Cardiac muscle cell (in vitro differentiated cells and primary cell): ENCODE data around the gene SHC3. TPM values are rescaled to one million over a fixed set of nuclear protein-coding genes. Genes with fewer than 3 reads are reported as not detected.
A peak's percentile ranks its signal among the peaks of the same experiment; 100 is the strongest.

Experiments
- DNase-seq, 2 donors: peaks; one replicate each; pipeline versions ENCODE4 v3.0.0 to v3.0.0-alpha.2; 2010 to 2017; ENCODE audit warnings: low read depth in 1 of 2, low spot score in 1 of 2
- H3K27ac ChIP-seq: fragments of 200-600 bp; sonication (generic); 2 replicates; pipeline ENCODE4 v1.5.1; 2016
- H3K27me3 ChIP-seq: fragments of 200-600 bp; sonication (generic); 2 replicates; pipeline ENCODE4 v1.6.0; 2016; ENCODE audit warnings: control low read depth
- H3K36me3 ChIP-seq: fragments of 200-600 bp; sonication (generic); 2 replicates; pipeline ENCODE4 v1.5.1; 2016; ENCODE audit warnings: control low read depth
- H3K4me1 ChIP-seq: fragments of 200-600 bp; sonication (generic); 2 replicates; pipeline ENCODE4 v1.8.1; 2017; ENCODE audit warnings: low read depth, mild to moderate bottlenecking, mixed run types
- H3K4me3 ChIP-seq: fragments of 200-600 bp; sonication (generic); 2 replicates; pipeline ENCODE4 v1.5.1; 2016; ENCODE audit warnings: mild to moderate bottlenecking
- H3K9me3 ChIP-seq: fragments of 200-600 bp; sonication (generic); 2 replicates; pipeline ENCODE4 v1.5.1; 2017; ENCODE audit warnings: low read depth, mild to moderate bottlenecking, control low read depth
- polyA plus RNA-seq: library from polyadenylated mRNA; unstranded; fragments of >200 nt; fragmentation: Nextera tagmentation; extraction: Ambion mirVana; gene quantifications from 2 replicates; pipeline ENCODE4 v1.2.1, GENCODE V29; 2016
- total RNA-seq: library from RNA; depleted of rRNA; stranded (reverse); fragments of >200 nt; gene quantifications from 2 replicates; pipeline ENCODE4 v1.2.3, GENCODE V29; 2016
- TF ChIP-seq, protein P1 (sequence below): IDR thresholded peaks from 2 replicates; pipeline ENCODE4 v1.5.1; 2012; ENCODE audit warnings: low read depth, mild to moderate bottlenecking, low read length

SHC3 gene
- total and polyA plus RNA-seq, 2 experiments from 2014 or later: 0.27 to 0.34 TPM

DNA sequence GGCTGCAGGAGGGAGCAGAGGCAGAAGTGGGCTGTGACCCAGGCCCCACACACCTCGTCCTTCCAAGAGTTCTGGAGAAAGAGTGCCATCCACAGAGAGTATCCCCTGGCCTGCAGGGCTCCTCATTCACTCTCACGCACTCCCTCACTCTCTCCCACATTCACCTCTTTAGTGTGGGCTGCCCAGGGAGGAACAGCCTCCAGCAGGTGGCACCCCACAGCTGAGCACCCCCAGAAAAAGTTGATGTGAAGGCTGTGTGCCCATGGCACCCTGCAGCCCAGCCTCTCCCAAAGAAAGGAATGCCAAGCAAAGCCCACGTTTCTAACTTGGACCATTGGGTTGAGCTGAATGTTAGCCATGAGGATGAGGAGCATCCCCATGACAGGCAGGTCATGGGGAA is 4.5 kb upstream of the SHC3 start:
- H3K4me1 ChIP-seq: peaks cover 5% of the 10 kb centered on the region
- H3K9me3 ChIP-seq: no peaks in the 10 kb centered on the region
- TF ChIP-seq, protein P1, sequence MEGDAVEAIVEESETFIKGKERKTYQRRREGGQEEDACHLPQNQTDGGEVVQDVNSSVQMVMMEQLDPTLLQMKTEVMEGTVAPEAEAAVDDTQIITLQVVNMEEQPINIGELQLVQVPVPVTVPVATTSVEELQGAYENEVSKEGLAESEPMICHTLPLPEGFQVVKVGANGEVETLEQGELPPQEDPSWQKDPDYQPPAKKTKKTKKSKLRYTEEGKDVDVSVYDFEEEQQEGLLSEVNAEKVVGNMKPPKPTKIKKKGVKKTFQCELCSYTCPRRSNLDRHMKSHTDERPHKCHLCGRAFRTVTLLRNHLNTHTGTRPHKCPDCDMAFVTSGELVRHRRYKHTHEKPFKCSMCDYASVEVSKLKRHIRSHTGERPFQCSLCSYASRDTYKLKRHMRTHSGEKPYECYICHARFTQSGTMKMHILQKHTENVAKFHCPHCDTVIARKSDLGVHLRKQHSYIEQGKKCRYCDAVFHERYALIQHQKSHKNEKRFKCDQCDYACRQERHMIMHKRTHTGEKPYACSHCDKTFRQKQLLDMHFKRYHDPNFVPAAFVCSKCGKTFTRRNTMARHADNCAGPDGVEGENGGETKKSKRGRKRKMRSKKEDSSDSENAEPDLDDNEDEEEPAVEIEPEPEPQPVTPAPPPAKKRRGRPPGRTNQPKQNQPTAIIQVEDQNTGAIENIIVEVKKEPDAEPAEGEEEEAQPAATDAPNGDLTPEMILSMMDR: no peak
- no peak overlapping the region for H3K27ac ChIP-seq
- no peaks in the 10 kb centered on the region for H3K36me3 ChIP-seq
- no peak for DNase-seq
- peaks cover 23% of the 10 kb centered on the region for H3K27me3 ChIP-seq
- no peak overlapping the region for H3K4me3 ChIP-seq

DNA sequence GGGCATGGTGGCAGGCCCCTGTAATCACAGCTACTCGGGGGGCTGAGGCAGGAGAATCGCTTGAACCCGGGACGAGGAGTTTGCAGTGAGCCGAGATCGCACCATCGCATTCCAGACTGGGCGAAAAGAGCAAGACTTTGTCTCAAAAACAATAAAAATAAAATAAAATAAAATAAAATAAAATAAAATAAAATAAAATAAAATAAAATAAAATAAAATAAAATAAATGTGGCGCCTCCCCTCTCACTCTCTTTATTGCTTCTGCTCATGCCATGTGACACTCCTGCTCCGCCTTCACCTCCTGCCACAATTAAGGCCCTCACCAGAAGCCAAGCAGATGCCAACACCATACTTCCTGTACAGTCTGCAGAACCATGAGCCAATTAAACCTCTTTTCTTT is 3.8 kb upstream of the SHC3 start:
- TF ChIP-seq, protein P1: no peak
- H3K27ac ChIP-seq: no peak overlapping the region
- no peaks in the 10 kb centered on the region for H3K9me3 ChIP-seq
- H3K4me3 ChIP-seq: no peak overlapping the region
- no peak for DNase-seq
- H3K27me3 ChIP-seq: peaks cover 31% of the 10 kb centered on the region
- H3K36me3 ChIP-seq: no peaks in the 10 kb centered on the region
- H3K4me1 ChIP-seq: peaks cover 5% of the 10 kb centered on the region

DNA sequence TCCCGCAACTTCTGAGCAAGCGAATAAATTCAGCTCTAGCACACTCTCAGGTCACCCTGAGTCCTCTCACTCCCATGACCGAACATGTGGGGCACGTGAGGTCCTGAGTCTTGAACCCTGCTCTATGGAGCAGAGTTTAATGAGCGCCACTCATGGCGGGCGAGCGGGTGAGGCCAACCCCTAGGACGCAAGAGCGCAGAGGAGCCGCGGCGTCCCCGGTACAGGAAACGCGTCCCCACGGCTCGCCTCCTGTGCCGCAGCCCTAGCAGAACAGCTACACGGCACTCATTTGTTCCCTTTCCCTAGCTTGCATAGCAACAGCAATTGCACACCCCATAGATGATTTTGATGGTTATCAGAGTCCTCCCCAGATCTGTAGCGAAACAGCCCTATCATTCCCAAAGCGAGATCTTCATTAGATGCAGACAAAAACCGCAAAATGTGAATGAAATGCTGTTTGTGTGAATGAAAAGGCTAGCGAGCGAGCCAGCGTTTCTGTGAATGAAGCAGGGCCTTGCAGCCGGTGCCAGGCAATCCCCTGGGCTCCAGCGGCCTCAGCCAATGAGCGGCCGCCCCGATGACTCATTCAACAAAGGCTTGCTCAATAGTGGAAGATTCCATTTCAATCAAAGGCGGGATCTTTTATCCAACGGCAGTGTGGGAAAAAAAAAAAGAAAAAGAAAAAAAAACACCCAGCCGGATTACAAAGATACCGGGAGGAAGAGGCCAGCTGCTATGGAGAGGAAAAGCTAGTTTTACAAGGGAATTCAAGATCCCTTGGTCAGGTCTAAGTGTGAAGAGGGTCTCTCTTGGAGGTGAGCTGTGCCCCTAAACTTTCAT is 1.5 kb upstream of the SHC3 start:
- no peaks in the 10 kb centered on the region for H3K36me3 ChIP-seq
- H3K4me3 ChIP-seq: peak overlapping the region; percentile 20
- H3K27me3 ChIP-seq: peaks cover 53% of the 10 kb centered on the region
- H3K4me1 ChIP-seq: peaks cover 5% of the 10 kb centered on the region
- TF ChIP-seq, protein P1: no peak
- no peak overlapping the region for H3K27ac ChIP-seq
- H3K9me3 ChIP-seq: no peaks in the 10 kb centered on the region
- DNase-seq: peak; percentile 80 to 98

DNA sequence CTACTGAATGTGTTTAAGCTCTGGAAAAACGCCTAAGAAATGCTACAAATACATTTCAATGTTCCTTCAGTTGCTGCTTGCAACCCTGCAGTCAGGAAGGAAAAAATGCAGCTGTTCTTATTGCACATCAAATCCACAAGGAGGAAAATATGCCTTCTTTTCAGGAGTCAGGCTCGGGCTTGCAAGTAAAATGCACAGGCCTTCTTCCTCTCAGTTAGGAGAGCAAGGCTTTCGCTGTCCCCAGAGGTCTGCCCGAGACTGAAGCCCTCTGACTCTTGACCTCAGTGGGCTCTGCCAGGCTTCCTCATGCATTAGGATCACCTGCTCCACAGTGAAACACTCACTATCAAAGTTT is 899 bp upstream of the SHC3 start:
- Histone ChIP-seq H3K9me3 (no peaks in the 10 kb centered on the region), H3K4me3 (no peak overlapping the region), H3K36me3 (no peaks in the 10 kb centered on the region), H3K4me1 (peaks cover 5% of the 10 kb centered on the region), H3K27me3 (peaks cover 59% of the 10 kb centered on the region), H3K27ac (no peak overlapping the region)
- peak; percentile 4 to 72 for DNase-seq
- TF ChIP-seq, protein P1: no peak

DNA sequence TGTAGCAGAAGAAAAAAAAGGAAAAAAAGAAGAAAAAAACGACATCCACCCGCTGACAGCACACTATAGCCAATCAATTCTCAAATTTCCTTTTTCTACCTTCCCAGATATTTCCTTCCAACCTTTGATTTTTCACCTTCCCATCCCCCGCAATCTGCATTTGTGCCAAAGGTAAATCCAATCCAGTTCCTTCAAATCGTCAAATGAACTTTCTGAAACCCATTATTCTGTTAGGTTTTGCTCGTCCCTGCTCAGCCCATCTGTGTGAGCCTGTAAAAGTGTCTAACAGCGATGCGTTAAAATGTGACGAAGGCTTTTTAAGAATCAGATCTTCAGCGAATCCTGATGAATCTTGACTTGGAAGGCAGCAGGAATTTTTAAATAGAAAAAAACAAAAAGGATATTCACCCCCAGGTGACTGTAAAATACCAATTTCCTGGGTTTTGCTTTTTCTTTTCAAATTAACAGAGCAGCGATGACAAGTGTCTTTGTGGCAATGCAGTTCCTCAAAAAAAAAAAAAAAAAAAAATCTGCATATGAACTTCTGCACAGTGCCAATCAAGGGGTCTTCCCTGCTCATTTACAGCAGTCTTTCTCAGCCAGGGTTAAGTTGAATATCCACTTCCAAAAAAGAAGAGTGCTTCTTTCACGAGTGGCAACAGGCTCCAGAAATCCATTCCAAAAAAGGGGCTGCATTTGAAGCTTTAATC is 367 bp upstream of the SHC3 start:
- Histone ChIP-seq H3K4me3 (no peak overlapping the region), H3K27ac (no peak overlapping the region), H3K9me3 (no peaks in the 10 kb centered on the region)

More for the DNA sequence above, 367 bp upstream of the SHC3 start:
- peaks cover 9% of the 10 kb centered on the region for H3K4me1 ChIP-seq
- TF ChIP-seq, protein P1: no peak
- no peak for DNase-seq
- peaks cover 65% of the 10 kb centered on the region for H3K27me3 ChIP-seq
- H3K36me3 ChIP-seq: no peaks in the 10 kb centered on the region
